HG03354 (cell line): ENCODE results near the gene CADM2.

Source experiments
- ATAC-seq: cut with Tn5 transposase; IDR thresholded peaks from one replicate; pipeline ENCODE4 v1.9.1; 2021; ENCODE audit warnings: mild to moderate bottlenecking; ENCODE audit not compliant: unreplicated experiment, poor library complexity, severe bottlenecking

CADM2 gene

DNA sequence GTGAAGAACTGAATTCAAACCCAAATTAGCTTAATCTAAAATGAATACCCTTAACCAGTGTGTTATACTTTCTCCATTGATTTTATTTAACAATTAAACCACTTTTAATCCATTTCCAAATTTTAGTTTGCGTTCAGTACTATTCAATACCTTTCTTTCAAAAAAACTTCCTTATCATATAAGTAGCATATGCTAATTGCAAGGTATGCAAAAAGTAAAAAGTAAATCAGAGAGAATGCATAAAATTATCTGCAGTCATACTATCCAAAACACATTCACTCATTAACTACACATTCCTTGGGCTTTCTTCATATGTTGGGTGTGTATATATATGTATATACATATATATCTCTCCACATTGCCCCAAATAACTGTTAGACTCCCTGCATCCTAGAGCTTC lies 208.8 kb downstream of the CADM2 start:
- ATAC-seq = no peak

GRCh38 chr3:85170646-85171045 lies 211.9 kb downstream of the CADM2 start:
- no peak for ATAC-seq

DNA sequence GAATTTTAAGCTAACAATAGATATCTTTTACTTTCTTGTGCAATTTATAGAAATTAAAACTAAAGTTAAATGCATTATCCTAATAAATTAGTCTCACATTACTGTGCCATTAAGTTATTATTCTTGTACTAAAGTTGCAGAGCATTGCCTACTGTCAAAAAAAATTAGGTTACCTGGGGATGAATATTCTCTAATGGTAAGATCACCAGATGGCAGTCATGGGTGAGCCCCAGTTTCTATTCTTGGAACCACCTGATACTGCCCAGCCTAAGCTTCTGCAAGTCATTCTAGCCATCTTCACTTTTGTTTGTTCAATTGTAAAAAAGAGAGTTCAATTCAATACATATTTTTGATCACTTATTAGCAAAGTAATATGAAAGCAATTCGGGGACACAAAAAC lies 213.2 kb downstream of the CADM2 start:
- no peak for ATAC-seq

- no peak for ATAC-seq
Observed at GRCh38 chr3:85176799-85177198, 218.0 kb downstream of the CADM2 start.

DNA sequence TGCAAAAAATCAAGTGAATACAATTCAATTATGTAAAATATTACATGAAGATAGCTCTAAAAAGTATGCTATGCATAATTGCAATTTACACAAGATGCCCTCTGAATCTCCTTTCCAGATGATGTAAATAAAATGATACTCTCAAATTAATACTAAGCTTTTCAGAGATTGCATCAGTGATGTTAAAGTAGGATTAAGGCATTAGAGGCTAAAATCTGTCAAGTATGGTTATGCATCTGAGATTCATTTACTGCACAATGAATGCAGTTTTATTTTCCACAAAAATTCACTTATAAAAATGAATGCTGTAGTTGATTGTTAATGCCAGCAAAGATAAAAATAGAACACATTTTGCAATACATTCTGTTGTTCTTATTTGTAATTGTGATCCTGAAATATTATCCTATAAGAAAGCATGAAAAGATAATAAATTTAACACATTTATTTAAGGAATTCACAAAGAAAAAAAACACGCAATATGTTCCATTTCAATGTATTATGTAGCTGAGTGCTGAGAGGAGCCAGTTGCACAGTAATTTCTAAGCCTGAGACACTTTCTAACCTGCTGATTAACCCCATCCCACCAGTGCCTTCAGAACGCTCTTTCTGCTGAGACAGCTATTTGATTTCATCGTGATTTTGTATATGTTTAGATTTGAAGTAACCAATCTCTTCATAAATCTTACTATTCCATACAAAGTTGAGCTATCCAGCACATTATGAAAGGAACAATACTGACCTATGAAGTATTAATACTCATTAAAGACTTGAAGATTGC lies 224.4 kb downstream of the CADM2 start:
- no peak for ATAC-seq

DNA sequence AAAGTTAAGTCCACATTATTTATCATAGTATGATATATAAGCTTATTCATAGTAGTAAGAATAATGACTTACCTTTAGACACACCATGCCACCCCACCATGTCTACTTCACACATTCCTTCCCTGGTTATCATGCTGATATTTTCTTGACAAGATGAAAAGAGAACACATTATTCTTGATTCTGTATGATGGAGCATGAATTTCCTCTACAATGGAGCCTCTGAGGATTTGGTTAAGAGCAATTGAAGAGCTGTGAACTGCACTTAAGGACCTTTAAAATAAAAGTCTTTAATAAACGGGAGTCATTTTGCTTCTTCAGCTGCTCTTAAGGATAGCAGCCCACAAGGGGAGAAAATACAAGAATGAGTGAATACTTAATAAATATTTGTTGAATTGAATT lies 226.7 kb downstream of the CADM2 start:
- no peak for ATAC-seq

DNA sequence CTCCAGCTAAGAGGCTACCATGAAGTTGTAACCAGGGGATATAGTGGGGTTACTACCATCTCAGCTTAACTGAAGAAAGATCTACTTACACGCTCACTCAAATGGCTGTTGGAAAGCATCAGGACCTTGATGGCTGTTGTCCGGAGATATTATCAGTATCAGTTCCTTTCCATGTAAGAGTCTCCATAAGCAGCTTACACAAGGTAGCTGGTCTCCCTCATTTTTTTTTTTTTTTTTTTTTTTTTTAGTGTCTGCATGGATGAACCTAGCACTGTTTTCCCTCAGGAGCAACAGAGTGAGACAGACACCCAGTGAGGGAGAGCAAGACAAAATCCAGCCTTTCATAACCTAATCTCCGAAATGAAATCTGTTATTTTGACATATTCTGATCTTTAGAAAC lies 230.9 kb downstream of the CADM2 start:
- no peak for ATAC-seq

DNA sequence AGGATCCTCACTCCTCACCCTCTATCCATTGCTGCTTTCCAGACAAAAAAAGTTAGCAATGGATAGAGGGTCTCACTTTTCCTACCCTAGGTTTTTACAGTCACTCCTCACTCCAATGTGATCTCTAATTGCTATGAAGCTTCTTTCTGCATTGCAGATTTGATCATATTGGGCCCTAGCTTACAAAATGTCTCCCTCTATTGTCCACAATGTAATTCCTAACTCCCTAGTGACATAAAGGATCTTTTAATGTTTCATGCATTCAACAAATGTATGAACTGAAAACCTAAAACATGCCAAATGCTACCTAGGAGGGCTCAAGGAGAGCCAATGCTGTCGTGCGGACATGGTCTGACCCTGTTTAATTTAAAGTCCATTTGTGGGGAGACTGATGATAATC lies 234.8 kb downstream of the CADM2 start:
- no peak for ATAC-seq

GRCh38 chr3:85208650-85209049 lies 249.9 kb downstream of the CADM2 start:
- ATAC-seq = no peak

GRCh38 chr3:85210540-85210939 lies 251.8 kb downstream of the CADM2 start:
- no peak for ATAC-seq

GRCh38 chr3:85228966-85229365 lies 270.2 kb downstream of the CADM2 start:
- no peak for ATAC-seq

DNA sequence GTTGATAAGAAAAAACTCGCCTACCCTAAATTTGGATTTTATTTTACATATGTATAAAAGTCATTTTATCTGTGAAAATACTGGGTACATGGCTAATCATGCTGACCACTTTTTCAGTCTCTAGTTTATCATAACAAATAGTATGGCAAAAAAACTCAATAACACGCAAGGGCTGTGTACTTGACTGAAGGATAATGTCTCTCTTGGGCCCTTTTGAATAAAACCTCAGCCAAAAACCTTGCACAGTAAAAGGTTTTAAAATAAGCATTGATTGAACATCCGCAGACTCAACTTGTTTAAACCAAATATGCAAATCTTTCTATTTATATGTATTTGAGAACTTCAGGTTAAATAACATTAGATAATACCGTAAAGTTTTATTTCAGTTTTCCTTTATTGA lies 285.3 kb downstream of the CADM2 start:
- no peak for ATAC-seq

DNA sequence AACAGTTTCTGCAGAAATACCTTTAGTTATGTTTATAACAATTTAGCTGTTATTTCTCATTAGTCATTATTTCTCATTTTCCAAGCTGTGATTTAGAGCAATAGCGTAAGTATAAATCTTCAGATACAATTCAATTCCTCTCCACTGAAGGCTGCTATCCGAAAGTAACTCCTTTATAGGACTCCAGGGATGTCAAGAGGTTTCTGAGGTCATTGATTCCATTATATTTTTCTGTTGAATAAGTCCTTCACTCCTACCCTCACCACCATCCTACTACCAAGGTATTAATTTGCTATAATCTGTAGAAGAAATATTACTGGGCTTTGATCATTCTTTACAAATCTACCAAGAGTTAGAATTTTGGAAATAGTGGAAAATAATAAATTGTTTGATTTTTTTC lies 285.7 kb downstream of the CADM2 start:
- ATAC-seq = no peak

GRCh38 chr3:85251766-85252165 lies 293.0 kb downstream of the CADM2 start:
- ATAC-seq = no peak

- no peak for ATAC-seq
Observed at GRCh38 chr3:85252686-85253085, 293.9 kb downstream of the CADM2 start.

GRCh38 chr3:85254738-85255137 lies 295.9 kb downstream of the CADM2 start:
- no peak for ATAC-seq

GRCh38 chr3:85255949-85256348 lies 297.2 kb downstream of the CADM2 start:
- no peak for ATAC-seq

DNA sequence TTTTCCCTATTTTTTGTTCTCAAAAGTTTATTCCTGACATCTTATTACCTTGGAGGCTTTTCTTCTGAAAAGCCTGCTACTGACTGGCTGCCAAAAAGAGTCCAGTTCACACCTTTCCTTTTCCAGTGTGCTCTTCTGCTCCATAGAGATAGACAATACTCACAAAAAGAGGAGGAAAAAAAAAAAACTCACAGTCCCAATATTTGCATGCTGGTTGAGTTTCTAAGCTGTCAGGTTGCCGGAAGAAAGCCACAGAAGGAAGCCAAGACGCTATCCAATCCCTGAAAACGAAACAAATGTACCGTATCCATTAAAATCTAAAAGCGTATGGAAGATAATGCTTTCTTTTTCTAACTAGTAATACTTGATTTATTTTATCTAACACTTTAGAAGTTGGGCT lies 299.5 kb downstream of the CADM2 start:
- no peak for ATAC-seq

GRCh38 chr3:85258819-85259218 lies 300.0 kb downstream of the CADM2 start:
- ATAC-seq = no peak

DNA sequence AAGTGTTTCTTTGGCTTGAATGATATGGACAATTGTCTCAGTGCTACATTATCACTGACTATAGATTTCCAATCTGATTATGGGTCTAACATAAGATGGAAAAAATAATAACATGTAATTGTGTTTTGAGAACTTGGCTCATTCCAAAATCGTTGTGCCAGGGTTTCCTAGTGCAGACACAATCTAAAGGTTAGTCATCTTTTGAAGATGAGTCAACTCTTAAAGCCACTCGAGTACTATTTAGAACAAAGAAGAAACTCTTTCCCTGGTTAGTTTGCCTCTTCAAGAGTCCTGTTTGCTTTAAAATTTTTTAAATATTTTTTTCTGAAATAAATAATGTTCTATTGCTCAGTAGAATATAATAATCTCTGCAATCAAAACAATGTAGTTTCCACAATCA lies 301.0 kb downstream of the CADM2 start:
- no peak for ATAC-seq

- no peak for ATAC-seq
Observed at GRCh38 chr3:85264381-85264780, 305.6 kb downstream of the CADM2 start.

DNA sequence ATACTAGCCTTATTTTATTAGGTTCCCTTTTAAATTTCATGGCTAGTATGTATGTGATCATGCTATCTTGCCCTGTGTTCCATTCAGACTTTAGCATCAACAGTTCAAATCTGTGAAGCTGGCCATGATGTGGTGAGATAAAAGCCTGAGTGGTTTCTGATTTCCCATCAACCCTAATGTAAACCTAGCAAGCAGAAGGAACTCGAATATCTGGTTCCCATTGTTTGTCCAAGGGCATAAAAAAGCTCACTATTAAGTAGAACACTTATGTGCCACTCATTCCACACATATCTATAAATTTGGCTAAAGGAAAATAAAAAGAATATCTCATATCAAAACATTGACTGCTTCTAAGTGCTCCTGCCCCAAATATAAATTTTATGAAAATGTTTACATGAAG lies 311.7 kb downstream of the CADM2 start:
- no peak for ATAC-seq
